SJSA1 (cell line): ENCODE measurements around the gene CEP131. TPM values are rescaled to one million over a fixed set of nuclear protein-coding genes. Genes with fewer than 3 reads are reported as not detected.

Source experiments
- DNase-seq, 2 experiments: peaks; one replicate each; pipeline ENCODE4 v3.0.0-alpha.2; 2015 to 2020; ENCODE audit warnings: low spot score in 2 of 2, low read depth in 1 of 2
- H3K27ac ChIP-seq: fragments of 250-450 bp; sonication (Bioruptor Pico); 2 replicates; pipeline ENCODE4 v1.5.1; 2020; ENCODE audit warnings: mild to moderate bottlenecking, moderate library complexity
- H3K27me3 ChIP-seq: fragments of 250-450 bp; sonication (Bioruptor Pico); replicated peaks from 2 replicates; pipeline ENCODE4 v1.5.1; 2020; ENCODE audit warnings: mild to moderate bottlenecking, moderate library complexity
- H3K36me3 ChIP-seq: fragments of 250-450 bp; sonication (Bioruptor Pico); 2 replicates; pipeline ENCODE4 v1.5.1; 2020; ENCODE audit warnings: mild to moderate bottlenecking
- H3K4me1 ChIP-seq: fragments of 250-450 bp; sonication (Bioruptor Pico); replicated peaks from 2 replicates; pipeline ENCODE4 v1.6.1; 2021; ENCODE audit warnings: mild to moderate bottlenecking
- H3K4me3 ChIP-seq: fragments of 250-450 bp; sonication (Bioruptor Pico); 2 replicates; pipeline ENCODE4 v1.5.1; 2020; ENCODE audit warnings: mild to moderate bottlenecking
- H3K9me3 ChIP-seq: fragments of 250-450 bp; sonication (Bioruptor Pico); replicated peaks from 2 replicates; pipeline ENCODE4 v1.5.1; 2020; ENCODE audit warnings: mild to moderate bottlenecking
- total RNA-seq: library from RNA; depleted of rRNA; stranded (reverse); fragments of >200 nt; shearing (Covaris generic); gene quantifications from 2 replicates; pipeline ENCODE4 v1.2.3, GENCODE V29; 2014

CEP131 gene
- total RNA-seq, 1 experiment from 2014 or later, result 31.7 TPM

DNA sequence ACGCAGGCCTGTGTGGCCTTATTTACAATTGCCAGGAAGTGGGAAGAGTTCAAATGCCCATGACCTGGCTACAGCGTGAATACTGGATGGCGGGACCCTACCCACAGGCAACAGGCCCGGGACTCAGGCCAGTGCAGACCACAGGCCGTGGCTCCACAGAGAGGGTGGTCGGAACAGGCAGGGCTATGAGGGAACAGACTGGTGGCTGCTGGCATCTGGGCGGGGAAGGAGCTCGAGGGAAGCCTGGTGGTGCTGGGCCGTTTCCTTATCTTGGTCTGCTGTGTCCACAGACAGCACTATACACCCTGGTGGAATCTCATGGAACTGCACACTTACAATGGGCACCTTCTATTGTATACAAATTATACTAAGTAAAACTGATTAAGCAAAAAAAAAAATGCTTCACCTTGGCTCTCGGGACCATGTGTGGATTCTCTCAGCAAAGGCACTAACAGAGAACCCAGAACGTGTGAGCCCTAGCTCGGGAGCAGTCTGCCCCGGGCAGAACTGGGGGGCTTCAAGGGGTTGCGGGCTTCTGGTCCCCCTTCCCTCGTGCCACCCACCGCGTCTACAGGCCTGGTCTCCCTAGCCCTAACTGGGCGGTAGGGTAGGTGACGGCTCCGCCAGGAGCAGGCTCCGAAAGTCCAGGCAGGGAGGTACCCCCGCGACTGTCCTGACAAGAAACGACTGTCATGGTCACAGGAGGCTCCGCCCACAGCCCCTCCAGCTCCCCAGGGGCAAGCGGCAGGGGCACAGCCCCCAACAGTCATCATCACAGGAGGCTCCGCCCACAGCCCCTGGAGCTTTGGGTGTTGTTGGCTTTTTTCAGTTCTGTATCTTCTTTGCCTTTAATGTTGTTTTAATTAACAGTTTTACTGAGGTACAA, 21.8 kb downstream of the CEP131 start:
- Histone ChIP-seq H3K9me3 (no peaks in the 10 kb centered on the region; the same call in 1 of the 2 replicates), H3K4me1 (peaks cover 4% of the 10 kb centered on the region), H3K27me3 (no peaks in the 10 kb centered on the region), H3K4me3 (no peak overlapping the region), H3K27ac (no peak overlapping the region), H3K36me3 (peaks cover 64% of the 10 kb centered on the region)
- DNase-seq, result peak; percentile 48 to 82

DNA sequence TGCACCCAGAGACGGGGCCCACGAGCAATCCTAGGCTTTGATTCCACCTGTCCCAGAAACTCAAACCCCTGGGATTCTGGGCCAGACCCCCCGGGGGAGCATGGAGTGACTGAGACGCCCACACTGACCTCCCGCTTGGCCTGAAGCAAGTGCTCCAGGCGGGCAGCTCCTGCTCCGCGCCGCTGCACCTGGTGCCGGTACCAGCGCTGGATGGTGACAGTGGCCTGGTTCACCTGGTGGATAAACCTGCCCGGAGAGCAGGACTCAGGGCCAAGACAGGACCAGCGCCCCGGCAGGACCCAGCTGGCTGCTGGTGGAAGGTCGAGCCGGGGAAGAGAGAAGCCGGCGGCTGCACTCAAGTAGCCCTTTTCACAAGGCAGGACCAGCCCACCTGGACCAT, 22.6 kb downstream of the CEP131 start:
- Histone ChIP-seq H3K9me3 (no peaks in the 10 kb centered on the region; the same call in 1 of the 2 replicates), H3K27ac (no peak overlapping the region), H3K4me3 (no peak overlapping the region), H3K36me3 (peaks cover 72% of the 10 kb centered on the region), H3K27me3 (no peaks in the 10 kb centered on the region), H3K4me1 (peaks cover 4% of the 10 kb centered on the region)
- no peak for DNase-seq

DNA sequence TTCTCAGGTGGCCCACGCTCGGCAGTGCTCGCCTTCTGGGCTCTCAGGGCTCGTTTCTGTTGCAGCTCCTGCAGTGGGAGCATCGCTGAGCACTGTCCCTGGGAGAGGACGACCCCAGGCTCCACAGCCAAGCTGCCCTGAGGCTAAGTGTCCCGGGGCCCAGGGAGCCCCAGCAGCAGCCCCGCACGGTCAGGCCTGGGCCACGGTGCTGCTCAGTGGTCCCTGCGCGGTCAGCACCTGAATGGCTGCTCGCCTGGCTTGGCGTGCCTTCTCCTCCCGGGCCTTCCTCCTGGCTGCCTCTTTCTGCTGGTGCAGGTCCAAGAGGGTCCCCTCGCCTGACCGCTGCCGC, 23.3 kb downstream of the CEP131 start:
- Histone ChIP-seq H3K36me3 (peaks cover 73% of the 10 kb centered on the region), H3K27ac (no peak overlapping the region), H3K27me3 (no peaks in the 10 kb centered on the region), H3K9me3 (no peaks in the 10 kb centered on the region), H3K4me1 (peaks cover 4% of the 10 kb centered on the region), H3K4me3 (no peak overlapping the region)
- DNase-seq, result no peak

DNA sequence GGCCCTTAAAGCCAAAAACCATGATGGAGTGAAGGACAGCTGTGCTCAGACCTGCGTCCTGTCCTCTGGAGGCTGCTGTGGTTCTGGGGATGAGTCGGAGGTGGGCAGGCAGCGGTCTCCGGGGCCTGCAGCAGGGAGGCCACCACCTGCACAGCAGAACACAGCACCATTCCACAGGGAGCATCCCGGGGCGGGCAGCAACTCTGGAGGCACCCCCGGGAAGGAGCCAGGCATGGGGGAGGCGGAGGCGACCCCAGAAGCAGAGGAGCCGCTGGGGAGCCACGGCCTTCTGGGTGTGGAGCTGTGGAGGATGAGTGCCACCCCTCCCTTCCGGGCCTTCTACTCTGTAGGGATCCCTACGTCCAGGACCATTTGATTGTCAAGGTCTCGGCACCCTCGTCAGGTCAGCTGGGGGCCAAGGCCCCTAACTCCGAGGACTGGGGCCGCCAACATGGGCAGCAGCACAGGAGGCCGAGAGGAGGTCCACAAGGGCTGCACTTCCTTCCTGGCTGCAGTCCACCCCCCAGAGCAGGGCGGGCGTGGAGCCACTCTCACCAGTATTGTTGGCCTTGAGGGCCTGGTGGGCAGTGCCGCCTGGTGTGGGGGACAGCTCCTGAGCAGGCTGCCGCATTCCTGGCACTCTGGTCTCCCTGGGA, 23.8 kb downstream of the CEP131 start:
- Histone ChIP-seq H3K4me3 (no peak overlapping the region), H3K4me1 (peaks cover 4% of the 10 kb centered on the region), H3K36me3 (peaks cover 74% of the 10 kb centered on the region), H3K27me3 (no peaks in the 10 kb centered on the region), H3K27ac (no peak overlapping the region), H3K9me3 (no peaks in the 10 kb centered on the region)
- DNase-seq, result no peak

DNA sequence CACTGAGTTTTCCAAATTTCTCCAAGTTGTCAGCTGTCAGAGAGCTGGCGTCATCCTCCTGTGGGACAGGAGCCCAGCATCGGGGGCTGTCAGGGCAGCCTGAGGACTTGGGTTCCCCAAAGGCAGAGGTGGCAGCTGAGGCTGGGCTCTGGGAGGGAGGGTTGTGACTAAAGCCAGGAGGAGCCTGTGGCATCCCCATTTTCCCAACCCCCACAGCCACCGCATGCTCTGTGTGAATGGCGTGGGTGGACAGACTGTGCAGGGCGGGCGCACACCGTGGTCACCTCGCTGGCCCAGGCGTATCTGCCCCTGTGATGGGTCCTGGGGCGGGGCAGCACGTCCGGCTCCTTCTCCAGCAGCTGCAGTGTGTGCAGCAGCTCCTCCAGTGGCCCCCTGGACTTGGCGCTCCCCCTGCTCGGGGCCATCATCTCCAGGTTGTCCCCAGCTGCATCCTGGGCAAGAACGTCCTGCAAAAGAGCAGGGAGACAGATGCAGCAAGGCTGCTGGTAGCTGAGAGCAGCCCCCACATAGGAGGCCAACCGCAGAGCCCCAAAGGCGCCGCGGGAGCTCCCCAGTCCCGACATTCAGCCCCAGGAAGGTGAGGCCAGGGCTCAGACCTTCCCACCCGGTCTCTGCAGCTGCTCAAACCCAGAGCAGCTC, 24.8 kb downstream of the CEP131 start:
- peaks cover 4% of the 10 kb centered on the region for H3K4me1 ChIP-seq

DNA sequence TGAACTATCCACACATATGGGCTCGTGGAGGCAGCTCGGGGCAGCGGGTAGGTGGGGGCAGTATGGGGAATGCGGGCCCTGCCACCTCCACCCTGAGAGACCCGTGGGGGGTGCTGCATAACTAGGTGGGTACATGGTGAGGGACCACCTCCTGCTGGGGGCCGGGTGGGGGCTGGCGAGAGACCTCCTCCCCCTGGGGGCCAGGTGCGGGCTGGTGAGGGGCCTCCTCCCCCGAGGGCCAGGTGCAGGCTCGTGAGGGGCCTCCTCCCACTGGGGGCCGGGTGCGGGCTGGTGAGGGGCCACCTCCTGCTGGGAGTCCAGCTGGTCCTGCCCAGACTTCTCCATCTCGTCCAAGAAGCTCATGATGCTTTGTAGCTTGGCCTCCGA, 25.4 kb downstream of the CEP131 start:
- Histone ChIP-seq H3K4me3 (no peak overlapping the region), H3K27me3 (no peaks in the 10 kb centered on the region), H3K9me3 (no peaks in the 10 kb centered on the region), H3K27ac (no peak overlapping the region), H3K4me1 (peaks cover 4% of the 10 kb centered on the region), H3K36me3 (peaks cover 75% of the 10 kb centered on the region)
- DNase-seq, result no peak

More for the DNA sequence above, 24.8 kb downstream of the CEP131 start:
- H3K27me3 ChIP-seq, result no peaks in the 10 kb centered on the region
- no peaks in the 10 kb centered on the region for H3K9me3 ChIP-seq
- DNase-seq, result no peak
- peaks cover 75% of the 10 kb centered on the region for H3K36me3 ChIP-seq
- no peak overlapping the region for H3K27ac ChIP-seq
- H3K4me3 ChIP-seq, result no peak overlapping the region

DNA sequence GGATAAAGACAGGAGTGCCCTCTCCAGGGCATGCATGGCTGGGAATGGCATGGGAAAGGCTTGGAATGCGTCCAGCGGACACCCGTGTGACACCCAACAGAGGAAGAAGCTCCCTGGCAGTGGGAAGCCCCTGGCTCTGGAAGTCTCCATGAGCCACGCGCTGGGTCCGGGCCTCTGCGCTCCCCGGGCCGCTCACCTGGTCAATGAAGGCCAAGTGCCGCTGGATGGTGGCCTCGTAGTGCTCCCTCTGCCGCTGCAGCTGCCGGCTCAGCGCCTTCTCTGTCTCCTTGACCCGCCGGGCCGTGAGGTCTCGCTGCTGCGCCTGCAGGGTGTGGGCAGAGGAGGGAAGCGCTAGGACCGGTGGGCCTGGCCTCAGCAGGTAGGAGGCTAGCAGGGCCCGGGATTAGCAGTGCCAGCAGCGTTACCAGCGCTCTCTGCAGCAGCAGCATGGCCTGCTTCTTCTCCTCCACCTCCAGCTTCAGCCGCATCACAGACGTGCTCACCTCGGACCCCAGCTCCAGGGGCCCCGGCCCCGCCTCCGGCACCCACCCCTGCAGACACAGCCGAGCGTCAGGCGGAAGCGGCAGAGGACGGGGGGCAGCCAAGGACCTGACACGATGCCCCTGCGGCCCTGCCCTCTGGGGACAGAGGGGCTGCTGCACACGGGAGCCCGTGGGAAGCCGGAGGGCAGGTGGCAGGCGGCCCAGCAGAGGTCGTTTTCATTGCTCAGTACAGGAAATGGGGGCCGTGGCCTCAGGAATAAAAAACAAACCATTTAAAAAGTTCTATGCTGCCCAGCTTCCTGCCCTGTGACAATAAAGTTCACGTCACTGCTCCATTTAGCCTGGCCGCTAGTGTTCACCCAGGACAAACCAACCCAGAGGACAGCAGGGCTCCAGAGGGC, 26.0 kb downstream of the CEP131 start:
- Histone ChIP-seq H3K27me3 (no peaks in the 10 kb centered on the region), H3K4me1 (peaks cover 4% of the 10 kb centered on the region), H3K9me3 (no peaks in the 10 kb centered on the region), H3K27ac (no peak overlapping the region), H3K4me3 (no peak overlapping the region), H3K36me3 (peaks cover 75% of the 10 kb centered on the region)
- DNase-seq, result no peak

DNA sequence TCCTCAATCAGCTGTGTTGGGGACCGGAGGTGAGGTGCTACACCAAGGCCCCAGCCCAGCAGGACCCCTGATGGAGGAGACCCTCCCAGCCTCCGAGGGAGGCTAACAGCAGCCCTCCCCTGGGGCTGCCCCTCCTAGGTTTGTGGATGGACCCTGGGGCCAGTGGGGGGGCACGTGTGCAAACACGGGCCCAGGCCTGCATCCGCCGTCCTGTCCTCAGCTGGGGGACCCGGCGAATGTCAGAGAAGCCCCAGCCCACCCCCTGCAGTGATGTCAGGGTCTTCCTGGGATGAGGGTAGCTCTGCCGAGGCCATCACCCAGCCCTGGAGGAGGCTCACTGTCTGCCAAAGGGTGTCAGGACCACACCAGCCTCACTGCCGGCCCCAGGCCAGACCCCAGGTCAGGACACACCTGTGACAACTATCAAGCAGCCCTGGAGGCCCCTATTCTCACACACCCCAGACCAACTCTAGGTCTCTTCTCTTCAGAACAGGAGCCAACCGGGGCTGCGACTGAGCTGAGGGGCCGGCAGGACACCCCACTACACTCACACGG, 26.7 kb downstream of the CEP131 start:
- Histone ChIP-seq H3K4me1 (peaks cover 4% of the 10 kb centered on the region), H3K27me3 (no peaks in the 10 kb centered on the region), H3K36me3 (peaks cover 73% of the 10 kb centered on the region), H3K4me3 (no peak overlapping the region), H3K9me3 (no peaks in the 10 kb centered on the region), H3K27ac (no peak overlapping the region)
- no peak for DNase-seq

DNA sequence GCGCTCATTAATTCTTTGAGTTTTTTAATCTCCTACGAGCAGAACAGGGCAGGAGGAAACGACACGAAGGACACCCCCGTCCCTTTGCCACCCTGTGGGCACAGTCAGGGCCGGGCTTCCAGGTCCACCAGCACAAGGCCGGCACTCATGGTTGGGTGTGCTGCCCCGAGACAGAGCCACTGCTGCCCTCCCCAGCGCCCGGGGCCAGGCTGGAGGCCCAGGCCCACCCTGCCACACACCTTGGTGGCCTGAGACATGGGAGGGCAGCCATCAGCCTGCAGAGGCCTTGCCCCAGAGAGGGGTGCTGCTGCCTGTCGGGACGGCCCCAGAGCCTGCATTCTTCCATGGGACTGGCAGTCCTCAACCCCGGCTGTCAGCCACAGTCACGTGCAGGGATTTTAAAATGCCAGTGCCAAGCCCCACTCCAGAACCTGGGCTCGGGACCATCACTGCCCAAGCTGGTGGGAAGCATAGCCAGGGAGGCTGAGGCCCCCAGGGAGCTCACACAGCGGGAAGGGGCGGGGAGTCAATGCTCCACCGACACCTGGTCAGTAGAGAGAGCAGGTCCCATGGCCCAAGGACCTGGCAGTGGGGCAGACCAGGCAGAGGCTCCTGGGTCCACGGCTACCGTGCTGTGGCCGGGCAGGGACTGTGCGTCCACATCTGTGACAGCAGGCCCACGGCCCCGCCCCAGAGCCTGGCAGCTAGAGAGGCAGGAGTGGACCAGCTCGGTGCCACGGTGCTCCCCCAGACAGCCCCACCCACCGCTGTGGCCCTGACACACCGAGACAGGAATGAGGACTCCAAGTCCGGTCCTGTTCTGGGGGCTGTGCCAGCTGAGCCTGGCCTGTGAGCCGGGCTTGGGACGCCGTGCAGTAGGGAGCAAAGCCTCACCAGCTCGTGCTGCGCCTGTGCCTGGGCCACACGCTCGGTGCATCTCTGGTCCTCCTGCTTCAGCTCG, 27.5 kb downstream of the CEP131 start:
- no peak for DNase-seq
- Histone ChIP-seq H3K36me3 (peaks cover 74% of the 10 kb centered on the region), H3K9me3 (no peaks in the 10 kb centered on the region), H3K4me1 (no peaks in the 10 kb centered on the region; the same call in 1 of the 2 replicates), H3K4me3 (no peak overlapping the region), H3K27ac (no peak overlapping the region), H3K27me3 (no peaks in the 10 kb centered on the region)

DNA sequence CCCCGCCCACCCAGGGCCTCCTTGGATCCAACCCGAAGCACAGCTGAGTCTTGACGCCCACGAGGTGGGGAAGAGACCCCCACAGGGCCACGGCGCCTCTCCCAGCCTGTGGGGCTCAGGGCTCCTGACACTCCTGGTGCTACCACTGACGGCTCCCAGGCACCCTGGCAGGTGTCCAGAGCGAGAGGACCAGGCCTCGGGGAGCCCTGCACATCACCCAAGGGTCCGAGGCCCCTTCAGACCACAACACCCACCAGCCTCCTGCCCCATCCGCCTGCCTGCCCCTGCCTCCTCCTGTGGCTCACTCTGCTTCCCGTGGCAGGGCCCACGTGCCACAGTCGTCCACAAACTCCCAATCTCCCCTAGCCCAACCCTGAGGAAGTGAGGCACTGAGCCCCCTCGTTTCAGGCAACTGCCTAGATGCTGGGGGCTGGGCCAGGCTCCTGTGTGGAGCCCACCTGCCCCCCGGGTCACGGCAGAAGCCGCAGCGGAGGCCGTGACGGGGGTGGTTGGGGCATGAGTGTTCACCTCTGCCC, 28.5 kb downstream of the CEP131 start:
- no peak for DNase-seq
- H3K4me1 ChIP-seq, result no peaks in the 10 kb centered on the region; the same call in 1 of the 2 replicates
- H3K9me3 ChIP-seq, result no peaks in the 10 kb centered on the region
- no peak overlapping the region for H3K27ac ChIP-seq
- H3K27me3 ChIP-seq, result no peaks in the 10 kb centered on the region
- peaks cover 73% of the 10 kb centered on the region for H3K36me3 ChIP-seq
- H3K4me3 ChIP-seq, result no peak overlapping the region

DNA sequence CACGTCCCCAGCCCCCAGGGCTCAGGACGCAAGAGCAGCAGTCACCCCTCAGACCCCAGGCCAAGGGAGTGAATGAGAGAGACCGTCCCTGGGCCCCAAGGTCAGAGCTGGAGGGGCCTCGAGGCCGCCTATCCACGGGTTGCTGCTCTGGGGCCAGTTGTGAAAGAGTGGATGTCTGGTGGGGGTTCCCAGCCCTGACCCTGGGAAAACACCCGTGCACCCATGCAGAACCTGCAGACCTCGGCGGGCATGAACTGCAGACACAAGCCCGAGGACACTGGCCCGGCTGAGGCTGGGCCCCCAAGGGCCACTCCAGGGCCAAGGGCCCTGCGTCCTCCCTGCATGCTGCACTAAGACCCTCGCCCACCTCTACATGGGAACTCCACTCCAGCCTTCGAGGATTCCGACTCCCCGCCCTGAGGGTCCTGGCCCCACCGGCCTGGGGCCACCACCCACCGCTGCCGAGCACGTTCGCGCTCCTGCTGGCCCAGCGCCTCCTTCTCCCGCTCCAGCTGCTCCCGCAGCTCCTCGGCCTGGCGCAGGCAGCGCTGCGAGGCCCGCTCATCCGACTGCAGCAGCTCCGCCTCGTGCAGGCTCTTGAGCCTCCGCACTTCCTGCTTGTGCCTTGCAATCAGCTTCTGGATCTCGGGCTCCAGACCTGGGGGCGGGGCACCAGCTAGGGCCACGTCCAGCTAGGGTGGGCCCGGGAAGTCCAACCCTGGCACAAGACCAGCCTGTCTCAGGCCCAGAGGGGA, 29.1 kb downstream of the CEP131 start:
- Histone ChIP-seq H3K27me3 (no peaks in the 10 kb centered on the region), H3K4me3 (no peak overlapping the region), H3K36me3 (peaks cover 73% of the 10 kb centered on the region), H3K4me1 (no peaks in the 10 kb centered on the region; the same call in 1 of the 2 replicates), H3K27ac (no peak overlapping the region), H3K9me3 (no peaks in the 10 kb centered on the region)
- DNase-seq, result no peak
